HG03565 (cell line): ENCODE measurements around the gene KCNIP4.

Experiments used
- ATAC-seq: cut with Tn5 transposase; IDR thresholded peaks from one replicate; pipeline ENCODE4 v1.9.1; 2021; ENCODE audit warnings: mild to moderate bottlenecking, moderate library complexity; ENCODE audit not compliant: unreplicated experiment

KCNIP4 gene

GRCh38 chr4:21769404-21770147 is 179.0 kb downstream of the KCNIP4 start:
- no peak for ATAC-seq

- peak; percentile 62 for ATAC-seq
Observed at GRCh38 chr4:21768349-21769310, 179.9 kb downstream of the KCNIP4 start.

- ATAC-seq, result peak; percentile 42
Observed at GRCh38 chr4:21765810-21766407, 182.7 kb downstream of the KCNIP4 start.

GRCh38 chr4:21763855-21764254 is 184.7 kb downstream of the KCNIP4 start:
- no peak for ATAC-seq

GRCh38 chr4:21757248-21757647 is 191.3 kb downstream of the KCNIP4 start:
- ATAC-seq, result no peak

- no peak for ATAC-seq
Observed at GRCh38 chr4:21753084-21753760, 195.3 kb downstream of the KCNIP4 start.

GRCh38 chr4:21752616-21753015 is 196.0 kb downstream of the KCNIP4 start:
- ATAC-seq, result no peak

- ATAC-seq, result no peak
Observed at GRCh38 chr4:21749924-21750323, 198.6 kb downstream of the KCNIP4 start.

- ATAC-seq, result no peak
Observed at GRCh38 chr4:21749412-21749811, 199.2 kb downstream of the KCNIP4 start.

- no peak for ATAC-seq
Observed at GRCh38 chr4:21744046-21744445, 204.5 kb downstream of the KCNIP4 start.

- no peak for ATAC-seq
Observed at GRCh38 chr4:21742326-21742725, 206.2 kb downstream of the KCNIP4 start.

GRCh38 chr4:21738821-21739220 is 209.8 kb downstream of the KCNIP4 start:
- no peak for ATAC-seq

- no peak for ATAC-seq
Observed at GRCh38 chr4:21735866-21736265, 212.7 kb downstream of the KCNIP4 start.

GRCh38 chr4:21733894-21734630 is 214.5 kb downstream of the KCNIP4 start:
- ATAC-seq, result no peak

GRCh38 chr4:21728304-21728703 is 220.3 kb downstream of the KCNIP4 start:
- no peak for ATAC-seq

- ATAC-seq, result no peak
Observed at GRCh38 chr4:21726255-21726815, 222.2 kb downstream of the KCNIP4 start.

- ATAC-seq, result no peak
Observed at GRCh38 chr4:21722157-21722839, 226.3 kb downstream of the KCNIP4 start.

GRCh38 chr4:21716531-21716930 is 232.0 kb downstream of the KCNIP4 start:
- ATAC-seq, result no peak

- ATAC-seq, result no peak
Observed at GRCh38 chr4:21710179-21710835, 238.3 kb downstream of the KCNIP4 start.
